CD4-positive, alpha-beta T cell (primary cell): ENCODE data around the gene TREH. TPM values are rescaled to one million over a fixed set of nuclear protein-coding genes. Genes with fewer than 3 reads are reported as not detected.

Experiments used
- ATAC-seq: fragments of 200-7000 bp; cut with Tn5 transposase; one replicate; pipeline ENCODE4 v1.10.0; 2022; ENCODE audit warnings: mild to moderate bottlenecking; ENCODE audit not compliant: poor library complexity
- CTCF ChIA-PET: fragments of 350-600 bp; sonication (Branson Sonifier 250); formaldehyde crosslinking; loops from one replicate; lab custom pipeline; 2021; ENCODE audit warnings: antibody characterized with exemption, inconsistent platforms; lab: Charles Lee
- POLR2A ChIA-PET: fragments of 350-600 bp; sonication (Branson Sonifier 250); formaldehyde crosslinking; loops from one replicate; lab custom pipeline; 2021; ENCODE audit warnings: antibody characterized with exemption, inconsistent platforms; lab: Charles Lee
- DNase-seq, 14 experiments: peaks; one replicate each; pipeline ENCODE4 v3.0.0-alpha.2; 2013 to 2020; ENCODE audit warnings: mixed read lengths in 2 of 14
- H3K27ac ChIP-seq, 2 donors: one replicate each; pipeline versions ENCODE4 v1.5.1 to v1.7.0; 2013; ENCODE audit warnings: low read length in 2 of 2, low read depth in 1 of 2, mild to moderate bottlenecking in 1 of 2
- H3K27me3 ChIP-seq, 2 experiments: 1 replicate in 1 of 2; 2 replicates in 1 of 2; pipeline versions ENCODE4 v1.6.1 to v1.7.0; 2013; ENCODE audit warnings: low read length in 2 of 2, control low read depth in 1 of 2, mild to moderate bottlenecking in 1 of 2, moderate library complexity in 1 of 2; ENCODE audit not compliant: insufficient read depth in 2 of 2, control insufficient read depth in 1 of 2
- H3K36me3 ChIP-seq: one replicate; pipeline ENCODE4 v1.6.1; 2013; ENCODE audit warnings: low read length, control low read depth; ENCODE audit not compliant: insufficient read depth
- H3K4me1 ChIP-seq: one replicate; pipeline ENCODE4 v1.6.1; 2013; ENCODE audit warnings: low read length, control low read depth; ENCODE audit not compliant: insufficient read depth
- H3K4me3 ChIP-seq: one replicate; pipeline ENCODE4 v1.5.1; 2013; ENCODE audit warnings: mild to moderate bottlenecking, low read length, moderate library complexity
- H3K9me3 ChIP-seq, 2 experiments: 1 replicate in 1 of 2; 2 replicates in 1 of 2; pipeline versions ENCODE4 v1.6.1 to v1.7.0; 2013; ENCODE audit warnings: low read length in 2 of 2, mild to moderate bottlenecking in 2 of 2, control low read depth in 1 of 2, moderate library complexity in 1 of 2; ENCODE audit not compliant: control insufficient read depth in 1 of 2, insufficient read depth in 1 of 2
- H3K27ac Mint-ChIP-seq: one replicate; pipeline ENCODE4 v1.8.0; 2020; ENCODE audit warnings: mixed read lengths
- H3K27me3 Mint-ChIP-seq: one replicate; pipeline ENCODE4 v1.8.0; 2021; ENCODE audit warnings: mixed read lengths
- H3K36me3 Mint-ChIP-seq: one replicate; pipeline ENCODE4 v1.8.0; 2021; ENCODE audit warnings: low read depth, mixed read lengths
- H3K4me1 Mint-ChIP-seq: one replicate; pipeline ENCODE4 v1.8.0; 2021; ENCODE audit warnings: low read depth, mixed read lengths
- H3K4me3 Mint-ChIP-seq: one replicate; pipeline ENCODE4 v1.8.0; 2020; ENCODE audit warnings: mild to moderate bottlenecking, mixed read lengths
- H3K9me3 Mint-ChIP-seq: one replicate; pipeline ENCODE4 v1.8.0; 2020; ENCODE audit warnings: mixed read lengths
- intact Hi-C, 2 experiments: fragments of 100-400 bp; cut with DNase I in 1 of 2; cut with micrococcal nuclease in 1 of 2; formaldehyde crosslinking; loops; one replicate each; pipeline versions ENCODE4 v1.15.1 to v1.9.0; 2023 to 2025; cut with DNase I, micrococcal nuclease
- total RNA-seq, 174 experiments: library from RNA in 2 of 174; stranded (reverse) in 2 of 174; gene quantifications; one replicate each; pipeline ENCODE4 v1.2.3 and lab custom pipeline; 2021 to 2026
- TF ChIP-seq, protein P1 (sequence below): fragments of 200-600 bp; IDR thresholded peaks from one replicate; pipeline ENCODE4 v1.8.0; 2022; ENCODE audit warnings: antibody characterized with exemption, mild to moderate bottlenecking

The TREH gene
- total RNA-seq, 2 experiments from 2014 or later, result not detected

- Histone ChIP-seq H3K4me1 (peaks cover 44% of the 10 kb centered on the region), H3K27me3 (peaks cover 0 to 9% of the 10 kb centered on the region in 2 experiments), H3K36me3 (no peaks in the 10 kb centered on the region), H3K27ac (no peak overlapping the region), H3K9me3 (peaks cover 0 to 3% of the 10 kb centered on the region in 2 experiments), H3K4me3 (peak overlapping the region; percentile 47)
- DNase-seq (peak in 4 of 14 experiments; percentile 6 to 49 (median 20)), ATAC-seq (no peak)
- no peaks in the 10 kb centered on the region for H3K36me3 Mint-ChIP-seq
- no peaks in the 10 kb centered on the region for H3K9me3 Mint-ChIP-seq
- H3K4me1 Mint-ChIP-seq, result peaks cover 24% of the 10 kb centered on the region
- TF ChIP-seq, protein P1, sequence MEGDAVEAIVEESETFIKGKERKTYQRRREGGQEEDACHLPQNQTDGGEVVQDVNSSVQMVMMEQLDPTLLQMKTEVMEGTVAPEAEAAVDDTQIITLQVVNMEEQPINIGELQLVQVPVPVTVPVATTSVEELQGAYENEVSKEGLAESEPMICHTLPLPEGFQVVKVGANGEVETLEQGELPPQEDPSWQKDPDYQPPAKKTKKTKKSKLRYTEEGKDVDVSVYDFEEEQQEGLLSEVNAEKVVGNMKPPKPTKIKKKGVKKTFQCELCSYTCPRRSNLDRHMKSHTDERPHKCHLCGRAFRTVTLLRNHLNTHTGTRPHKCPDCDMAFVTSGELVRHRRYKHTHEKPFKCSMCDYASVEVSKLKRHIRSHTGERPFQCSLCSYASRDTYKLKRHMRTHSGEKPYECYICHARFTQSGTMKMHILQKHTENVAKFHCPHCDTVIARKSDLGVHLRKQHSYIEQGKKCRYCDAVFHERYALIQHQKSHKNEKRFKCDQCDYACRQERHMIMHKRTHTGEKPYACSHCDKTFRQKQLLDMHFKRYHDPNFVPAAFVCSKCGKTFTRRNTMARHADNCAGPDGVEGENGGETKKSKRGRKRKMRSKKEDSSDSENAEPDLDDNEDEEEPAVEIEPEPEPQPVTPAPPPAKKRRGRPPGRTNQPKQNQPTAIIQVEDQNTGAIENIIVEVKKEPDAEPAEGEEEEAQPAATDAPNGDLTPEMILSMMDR, result no peak
- H3K4me3 Mint-ChIP-seq, result peak overlapping the region; percentile 78
- peak overlapping the region; percentile 72 for H3K27ac Mint-ChIP-seq
- intact Hi-C loops, result loop anchor here in 1 of 2 experiments (2.0 kb wide), 1 partner anchor 13 kb away; no protein-coding TSS in a partner anchor
- POLR2A ChIA-PET, result interaction anchor here (3.6 kb wide), 1 partner anchor 15 kb away, joined by 20 read pairs; no protein-coding TSS in a partner anchor
- H3K27me3 Mint-ChIP-seq, result peaks cover 25% of the 10 kb centered on the region
- CTCF ChIA-PET, result interaction anchor here (0.6 to 4.8 kb wide), 2 partner anchors 15 to 92 kb away, joined by 3 to 27 read pairs; no protein-coding TSS in a partner anchor
These were observed 69.2 kb downstream of the TREH start for GRCh38 chr11:118610225-118610772.

DNA sequence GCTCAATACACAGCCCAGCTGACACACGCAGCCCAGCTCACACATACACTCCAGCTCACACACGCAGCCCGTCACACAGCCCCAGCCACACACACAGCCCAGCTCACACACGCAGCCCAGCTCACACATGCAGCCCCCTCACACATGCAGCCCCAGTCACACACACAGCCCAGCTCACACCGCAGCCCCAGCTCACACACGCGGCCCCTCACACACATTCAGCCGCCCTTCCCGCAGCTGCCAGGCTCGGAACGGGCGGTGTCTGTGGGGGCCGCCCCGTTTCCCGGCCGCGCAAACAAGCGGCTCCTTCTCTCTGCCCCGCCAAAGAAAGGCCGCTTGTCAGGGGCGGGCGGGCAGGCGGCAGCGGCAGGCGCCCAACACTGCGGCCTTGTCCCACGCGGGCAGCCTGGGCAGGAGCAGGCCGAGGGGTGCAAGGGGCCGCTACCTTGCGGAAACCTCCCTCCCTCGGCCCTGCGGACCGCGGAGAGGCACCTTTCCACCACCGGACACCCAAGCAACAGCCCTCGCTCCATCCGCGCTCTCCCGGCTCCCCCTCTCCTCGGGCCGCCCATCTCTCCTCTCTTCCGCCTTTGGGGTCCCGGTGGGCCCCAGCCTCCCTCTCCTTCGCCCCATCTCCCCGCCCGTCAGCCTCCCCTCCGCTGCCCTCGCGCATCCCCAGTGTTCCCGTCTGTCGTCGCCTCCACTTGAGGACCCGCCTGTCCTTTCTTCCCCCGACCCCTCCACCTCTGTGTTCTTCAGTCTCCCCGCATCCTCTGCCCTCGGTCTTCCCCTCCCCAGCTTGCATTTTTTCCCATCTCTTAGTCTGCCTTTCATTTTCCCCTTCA, 69.8 kb downstream of the TREH start:
- Mint-ChIP-seq H3K9me3 (no peaks in the 10 kb centered on the region), H3K27ac (peak overlapping the region; percentile 72), H3K4me3 (peak overlapping the region; percentile 78), H3K27me3 (peaks cover 25% of the 10 kb centered on the region), H3K4me1 (peaks cover 24% of the 10 kb centered on the region), H3K36me3 (no peaks in the 10 kb centered on the region)
- TF ChIP-seq, protein P1, result no peak
- CTCF ChIA-PET, result interaction anchor here (0.6 to 4.8 kb wide), 5 partner anchors 11 to 91 kb away, joined by 3 to 27 read pairs (median 3); no protein-coding TSS in a partner anchor
- ATAC-seq (no peak), DNase-seq (peak in 10 of 14 experiments; percentile 4 to 67 (median 17))
- no peak overlapping the region for H3K27ac ChIP-seq
- peak overlapping the region; percentile 47 for H3K4me3 ChIP-seq
- POLR2A ChIA-PET, result interaction anchor here (1.0 to 3.6 kb wide), 7 partner anchors 10 to 304 kb away, joined by 3 to 20 read pairs (median 6); partner anchors contain the start of genes ARCN1 and DDX6
- intact Hi-C loops, result loop anchor here in 1 of 2 experiments (2.0 to 5.0 kb wide), 2 partner anchors 13 to 37 kb away; partner anchors contain the start of gene ARCN1
- peaks cover 0 to 3% of the 10 kb centered on the region in 2 experiments for H3K9me3 ChIP-seq
- peaks cover 44% of the 10 kb centered on the region for H3K4me1 ChIP-seq
- peaks cover 0 to 9% of the 10 kb centered on the region in 2 experiments for H3K27me3 ChIP-seq
- H3K36me3 ChIP-seq, result no peaks in the 10 kb centered on the region
